Activated naive CD4-positive, alpha-beta T cell treated with anti-CD3 and anti-CD28 coated beads, Interleukin-2, amount 50 U/mL, for 24 hours (primary cell): Measurements from ENCODE around the gene SDK1.

ENCODE experiments used
- H3K27ac Mint-ChIP-seq: one replicate; pipeline ENCODE4 v1.8.0; 2021; ENCODE audit warnings: mild to moderate bottlenecking, mixed read lengths
- H3K27me3 Mint-ChIP-seq: one replicate; pipeline ENCODE4 v1.8.0; 2021; ENCODE audit warnings: mixed read lengths
- H3K36me3 Mint-ChIP-seq: one replicate; pipeline ENCODE4 v1.8.0; 2021; ENCODE audit warnings: mixed read lengths
- H3K4me1 Mint-ChIP-seq: one replicate; pipeline ENCODE4 v1.8.0; 2021; ENCODE audit warnings: mixed read lengths
- H3K4me3 Mint-ChIP-seq: one replicate; pipeline ENCODE4 v1.8.0; 2021; ENCODE audit warnings: mild to moderate bottlenecking, mixed read lengths
- H3K9me3 Mint-ChIP-seq: one replicate; pipeline ENCODE4 v1.8.0; 2021; ENCODE audit warnings: mixed read lengths

The SDK1 gene

GRCh38 chr7:3537210-3537875 is 236.3 kb downstream of the SDK1 start:
- Mint-ChIP-seq H3K4me3 (no peak overlapping the region), H3K27me3 (no peaks in the 10 kb centered on the region)

GRCh38 chr7:3538041-3538440 is 237.0 kb downstream of the SDK1 start:
- Mint-ChIP-seq H3K4me3 (no peak overlapping the region), H3K36me3 (no peaks in the 10 kb centered on the region), H3K9me3 (no peaks in the 10 kb centered on the region), H3K27ac (no peak overlapping the region), H3K4me1 (peaks cover 10% of the 10 kb centered on the region), H3K27me3 (no peaks in the 10 kb centered on the region)

More at GRCh38 chr7:3537210-3537875, 236.3 kb downstream of the SDK1 start:
- H3K9me3 Mint-ChIP-seq = no peaks in the 10 kb centered on the region
- H3K27ac Mint-ChIP-seq = no peak overlapping the region
- H3K4me1 Mint-ChIP-seq = peaks cover 14% of the 10 kb centered on the region
- H3K36me3 Mint-ChIP-seq = no peaks in the 10 kb centered on the region

GRCh38 chr7:3540456-3541220 is 239.6 kb downstream of the SDK1 start:
- H3K27me3 Mint-ChIP-seq = no peaks in the 10 kb centered on the region
- H3K27ac Mint-ChIP-seq = no peak overlapping the region
- no peaks in the 10 kb centered on the region for H3K36me3 Mint-ChIP-seq
- no peaks in the 10 kb centered on the region for H3K9me3 Mint-ChIP-seq
- no peak overlapping the region for H3K4me3 Mint-ChIP-seq
- no peaks in the 10 kb centered on the region for H3K4me1 Mint-ChIP-seq

- Mint-ChIP-seq H3K27ac (no peak overlapping the region), H3K9me3 (no peaks in the 10 kb centered on the region), H3K36me3 (no peaks in the 10 kb centered on the region), H3K27me3 (no peaks in the 10 kb centered on the region), H3K4me1 (no peaks in the 10 kb centered on the region), H3K4me3 (no peak overlapping the region)
These were observed 243.2 kb downstream of the SDK1 start for GRCh38 chr7:3544202-3544601.

GRCh38 chr7:3548815-3549214 is 247.8 kb downstream of the SDK1 start:
- Mint-ChIP-seq H3K27ac (no peak overlapping the region), H3K27me3 (no peaks in the 10 kb centered on the region), H3K36me3 (no peaks in the 10 kb centered on the region), H3K4me1 (no peaks in the 10 kb centered on the region), H3K4me3 (no peak overlapping the region), H3K9me3 (no peaks in the 10 kb centered on the region)

- Mint-ChIP-seq H3K4me1 (no peaks in the 10 kb centered on the region), H3K27me3 (no peaks in the 10 kb centered on the region), H3K27ac (no peak overlapping the region), H3K4me3 (no peak overlapping the region), H3K36me3 (no peaks in the 10 kb centered on the region), H3K9me3 (no peaks in the 10 kb centered on the region)
These were observed 248.5 kb downstream of the SDK1 start for GRCh38 chr7:3549601-3550000.

- Mint-ChIP-seq H3K27me3 (no peaks in the 10 kb centered on the region), H3K4me3 (no peak overlapping the region), H3K36me3 (no peaks in the 10 kb centered on the region), H3K4me1 (no peaks in the 10 kb centered on the region), H3K9me3 (no peaks in the 10 kb centered on the region), H3K27ac (no peak overlapping the region)
These were observed 250.5 kb downstream of the SDK1 start for GRCh38 chr7:3551536-3551935.

- no peak overlapping the region for H3K4me3 Mint-ChIP-seq
- no peaks in the 10 kb centered on the region for H3K4me1 Mint-ChIP-seq
- no peaks in the 10 kb centered on the region for H3K36me3 Mint-ChIP-seq
- no peaks in the 10 kb centered on the region for H3K27me3 Mint-ChIP-seq
- H3K9me3 Mint-ChIP-seq = no peaks in the 10 kb centered on the region
- H3K27ac Mint-ChIP-seq = no peak overlapping the region
These were observed 251.4 kb downstream of the SDK1 start for GRCh38 chr7:3552499-3552898.

- no peaks in the 10 kb centered on the region for H3K36me3 Mint-ChIP-seq
- no peak overlapping the region for H3K4me3 Mint-ChIP-seq
- peaks cover 17% of the 10 kb centered on the region for H3K4me1 Mint-ChIP-seq
- H3K9me3 Mint-ChIP-seq = no peaks in the 10 kb centered on the region
- H3K27ac Mint-ChIP-seq = no peak overlapping the region
- no peaks in the 10 kb centered on the region for H3K27me3 Mint-ChIP-seq
These were observed 257.3 kb downstream of the SDK1 start for GRCh38 chr7:3558400-3558799.

- H3K36me3 Mint-ChIP-seq = no peaks in the 10 kb centered on the region
- H3K27me3 Mint-ChIP-seq = no peaks in the 10 kb centered on the region
- H3K4me1 Mint-ChIP-seq = peaks cover 21% of the 10 kb centered on the region
- no peak overlapping the region for H3K27ac Mint-ChIP-seq
- H3K9me3 Mint-ChIP-seq = no peaks in the 10 kb centered on the region
- no peak overlapping the region for H3K4me3 Mint-ChIP-seq
These were observed 258.2 kb downstream of the SDK1 start for GRCh38 chr7:3559278-3559677.

- Mint-ChIP-seq H3K27ac (no peak overlapping the region), H3K9me3 (no peaks in the 10 kb centered on the region), H3K27me3 (no peaks in the 10 kb centered on the region), H3K4me1 (peaks cover 30% of the 10 kb centered on the region), H3K4me3 (no peak overlapping the region), H3K36me3 (no peaks in the 10 kb centered on the region)
These were observed 259.4 kb downstream of the SDK1 start for GRCh38 chr7:3560495-3560894.

- H3K4me3 Mint-ChIP-seq = no peak overlapping the region
- no peaks in the 10 kb centered on the region for H3K27me3 Mint-ChIP-seq
- H3K27ac Mint-ChIP-seq = no peak overlapping the region
- H3K4me1 Mint-ChIP-seq = peaks cover 30% of the 10 kb centered on the region
- no peaks in the 10 kb centered on the region for H3K36me3 Mint-ChIP-seq
- no peaks in the 10 kb centered on the region for H3K9me3 Mint-ChIP-seq
These were observed 260.9 kb downstream of the SDK1 start for GRCh38 chr7:3561932-3562331.

- Mint-ChIP-seq H3K27ac (no peak overlapping the region), H3K9me3 (no peaks in the 10 kb centered on the region), H3K4me3 (no peak overlapping the region), H3K36me3 (no peaks in the 10 kb centered on the region), H3K27me3 (no peaks in the 10 kb centered on the region), H3K4me1 (peaks cover 27% of the 10 kb centered on the region)
These were observed 263.2 kb downstream of the SDK1 start for GRCh38 chr7:3564231-3564630.

GRCh38 chr7:3568516-3568915 is 267.5 kb downstream of the SDK1 start:
- peaks cover 13% of the 10 kb centered on the region for H3K4me1 Mint-ChIP-seq
- no peaks in the 10 kb centered on the region for H3K9me3 Mint-ChIP-seq
- no peak overlapping the region for H3K27ac Mint-ChIP-seq
- no peaks in the 10 kb centered on the region for H3K36me3 Mint-ChIP-seq
- H3K4me3 Mint-ChIP-seq = no peak overlapping the region
- no peaks in the 10 kb centered on the region for H3K27me3 Mint-ChIP-seq

GRCh38 chr7:3569643-3570042 is 268.6 kb downstream of the SDK1 start:
- Mint-ChIP-seq H3K4me1 (peaks cover 7% of the 10 kb centered on the region), H3K9me3 (no peaks in the 10 kb centered on the region), H3K27ac (no peak overlapping the region), H3K4me3 (no peak overlapping the region), H3K27me3 (no peaks in the 10 kb centered on the region), H3K36me3 (no peaks in the 10 kb centered on the region)

GRCh38 chr7:3573151-3573550 is 272.1 kb downstream of the SDK1 start:
- Mint-ChIP-seq H3K4me3 (no peak overlapping the region), H3K9me3 (peaks cover 7% of the 10 kb centered on the region), H3K4me1 (no peaks in the 10 kb centered on the region), H3K27me3 (no peaks in the 10 kb centered on the region), H3K27ac (no peak overlapping the region), H3K36me3 (peaks cover 3% of the 10 kb centered on the region)
